Loucy (cell line): Measurements from ENCODE around the gene ZNF587.
"Not testable (repeated sequence)": the region's sequence is repeated elsewhere in the genome, so short reads cannot be mapped to it uniquely, and the experiment has no call there.

Experiments used
- H2AFZ ChIP-seq: fragments of 200-600 bp; sonication (generic); 2 replicates; pipeline ENCODE4 v1.6.0; 2016; ENCODE audit warnings: antibody characterized with exemption, mild to moderate bottlenecking, low read length, moderate library complexity
- H3F3A ChIP-seq: fragments of 200-600 bp; 2 replicates; pipeline ENCODE4 v1.6.0; 2016; ENCODE audit warnings: antibody characterized with exemption, low read depth, mild to moderate bottlenecking
- H3K27me3 ChIP-seq: fragments of 200-600 bp; sonication (generic); 2 replicates; pipeline ENCODE4 v1.6.1; 2014; ENCODE audit warnings: low read length, mild to moderate bottlenecking; ENCODE audit not compliant: insufficient read depth, poor library complexity, severe bottlenecking
- H3K36me3 ChIP-seq: fragments of 200-600 bp; sonication (generic); 2 replicates; pipeline ENCODE4 v1.6.1; 2016; ENCODE audit warnings: low read length; ENCODE audit not compliant: insufficient read depth
- H3K4me1 ChIP-seq: fragments of 200-600 bp; sonication (generic); 2 replicates; pipeline ENCODE4 v1.5.1; 2014; ENCODE audit warnings: low read length, mild to moderate bottlenecking; ENCODE audit not compliant: insufficient read depth, poor library complexity, severe bottlenecking
- H3K4me2 ChIP-seq: fragments of 200-600 bp; sonication (generic); 2 replicates; pipeline ENCODE4 v1.6.0; 2014; ENCODE audit warnings: antibody characterized with exemption, low read length, low read depth, mild to moderate bottlenecking; ENCODE audit not compliant: poor library complexity, severe bottlenecking
- H3K4me3 ChIP-seq: fragments of 200-600 bp; sonication (generic); 2 replicates; pipeline ENCODE4 v1.5.1; 2014; ENCODE audit warnings: low read length, mild to moderate bottlenecking, mixed read lengths; ENCODE audit not compliant: poor library complexity, severe bottlenecking
- H3K79me2 ChIP-seq: fragments of 200-600 bp; sonication (generic); 2 replicates; pipeline ENCODE4 v1.6.1; 2014; ENCODE audit warnings: low read length; ENCODE audit not compliant: insufficient read depth
- H3K9ac ChIP-seq: fragments of 200-600 bp; sonication (generic); 2 replicates; pipeline ENCODE4 v1.6.0; 2014; ENCODE audit warnings: mild to moderate bottlenecking, low read depth, low read length, moderate library complexity; ENCODE audit not compliant: poor library complexity, severe bottlenecking
- H3K9me2 ChIP-seq: fragments of 200-600 bp; sonication (generic); replicated peaks from 2 replicates; pipeline ENCODE4 v1.6.1; 2016; ENCODE audit warnings: low read depth, low read length, mixed read lengths
- H3K9me3 ChIP-seq: fragments of 200-600 bp; sonication (generic); 2 replicates; pipeline ENCODE4 v1.6.1; 2014; ENCODE audit warnings: mild to moderate bottlenecking, antibody characterized with exemption, low read length, low read depth; ENCODE audit not compliant: insufficient read depth
- H4K20me1 ChIP-seq: fragments of 200-600 bp; sonication (generic); 2 replicates; pipeline ENCODE4 v1.6.0; 2014; ENCODE audit warnings: antibody characterized with exemption, low read length, mild to moderate bottlenecking; ENCODE audit not compliant: insufficient read depth, poor library complexity, severe bottlenecking
- CTCF ChIP-seq: fragments of 200-600 bp; sonication (generic); conservative IDR thresholded peaks from 2 replicates; pipeline ENCODE4 v1.5.1; 2014; ENCODE audit warnings: mild to moderate bottlenecking, antibody characterized with exemption, low read length
- EZH2phosphoT487 ChIP-seq: fragments of 200-600 bp; IDR thresholded peaks from 2 replicates; pipeline ENCODE4 v1.6.1; 2018; ENCODE audit warnings: antibody characterized with exemption, mild to moderate bottlenecking, moderate library complexity, borderline replicate concordance

The ZNF587 gene

GRCh38 chr19:57887195-57887941 lies 37.7 kb downstream of the ZNF587 start:
- H3K4me1 ChIP-seq: peaks cover 24% of the 10 kb centered on the region
- peaks cover 14% of the 10 kb centered on the region for H4K20me1 ChIP-seq
- H3K9me2 ChIP-seq: no peaks in the 10 kb centered on the region
- peak overlapping the region; percentile 91 for H3K9ac ChIP-seq
- no peak for TF ChIP-seq EZH2phosphoT487
- TF ChIP-seq CTCF: no peak
- H3K9me3 ChIP-seq: no peaks in the 10 kb centered on the region
- peak overlapping the region; percentile 91 for H3K4me2 ChIP-seq
- H3K36me3 ChIP-seq: no peaks in the 10 kb centered on the region
- H3K4me3 ChIP-seq: peak overlapping the region; percentile 97
- no peaks in the 10 kb centered on the region for H3K27me3 ChIP-seq
- H2AFZ ChIP-seq: no peak overlapping the region
- peaks cover 62% of the 10 kb centered on the region for H3K79me2 ChIP-seq
- H3F3A ChIP-seq: no peaks in the 10 kb centered on the region

GRCh38 chr19:57888107-57888559 lies 38.5 kb downstream of the ZNF587 start:
- Histone ChIP-seq H3K79me2 (peaks cover 56% of the 10 kb centered on the region), H3K4me3 (peak overlapping the region; percentile 97), H3K4me2 (peak overlapping the region; percentile 91)

GRCh38 chr19:57888560-57889231 lies 39.0 kb downstream of the ZNF587 start, which contains the start of gene ZNF814:
Gene ZNF814 (minus strand): TSS chr19:57889037. CDS start chr19:57888802, 235 bp downstream.
- no peaks in the 10 kb centered on the region for H3K36me3 ChIP-seq
- peaks cover 14% of the 10 kb centered on the region for H4K20me1 ChIP-seq
- no peaks in the 10 kb centered on the region for H3F3A ChIP-seq
- no peaks in the 10 kb centered on the region for H3K9me2 ChIP-seq
- H3K9ac ChIP-seq: peak within 1 kb of the TSS; percentile 91
- H3K4me3 ChIP-seq: peak within 1 kb of the TSS; percentile 97
- peaks cover 24% of the 10 kb centered on the region for H3K4me1 ChIP-seq
- H3K4me2 ChIP-seq: peak within 1 kb of the TSS; percentile 91
- H3K27me3 ChIP-seq: no peaks in the 10 kb centered on the region
- H3K9me3 ChIP-seq: no peaks in the 10 kb centered on the region
- peak within 1 kb of the TSS; percentile 89 for H2AFZ ChIP-seq
- TF ChIP-seq CTCF: peak; percentile 33
- TF ChIP-seq EZH2phosphoT487: no peak
- H3K79me2 ChIP-seq: peaks cover 50% of the 10 kb centered on the region

More at GRCh38 chr19:57888107-57888559, 38.5 kb downstream of the ZNF587 start:
- Histone ChIP-seq H3K36me3 (no peaks in the 10 kb centered on the region), H3K27me3 (no peaks in the 10 kb centered on the region), H3F3A (no peaks in the 10 kb centered on the region), H4K20me1 (peaks cover 14% of the 10 kb centered on the region), H3K9me2 (no peaks in the 10 kb centered on the region), H3K9ac (peak overlapping the region; percentile 91), H3K4me1 (peaks cover 24% of the 10 kb centered on the region), H2AFZ (peak overlapping the region; percentile 89), H3K9me3 (no peaks in the 10 kb centered on the region)
- TF ChIP-seq CTCF (no peak), EZH2phosphoT487 (no peak)

- H3K9me2 ChIP-seq, H3K9ac ChIP-seq: not testable (repeated sequence)
Observed at GRCh38 chr19:57890706-57891105, 41.0 kb downstream of the ZNF587 start.

More at GRCh38 chr19:57890706-57891105, 41.0 kb downstream of the ZNF587 start:
- peaks cover 30% of the 10 kb centered on the region for H3K79me2 ChIP-seq
- not testable (repeated sequence) for H3K4me2 ChIP-seq, H3K36me3 ChIP-seq, H3K27me3 ChIP-seq, H3F3A ChIP-seq, H3K4me3 ChIP-seq, H3K9me3 ChIP-seq, H4K20me1 ChIP-seq, H2AFZ ChIP-seq
- H3K4me1 ChIP-seq: peaks cover 16% of the 10 kb centered on the region
